Dedifferentiated amniotic fluid mesenchymal stem cell (primary cell): Measurements from ENCODE around the gene CCL27.

ENCODE experiments used
- DNase-seq: peaks from one replicate; pipeline ENCODE4 v3.0.0-alpha.2; 2016; ENCODE audit errors: extremely low spot score

The CCL27 gene

DNA sequence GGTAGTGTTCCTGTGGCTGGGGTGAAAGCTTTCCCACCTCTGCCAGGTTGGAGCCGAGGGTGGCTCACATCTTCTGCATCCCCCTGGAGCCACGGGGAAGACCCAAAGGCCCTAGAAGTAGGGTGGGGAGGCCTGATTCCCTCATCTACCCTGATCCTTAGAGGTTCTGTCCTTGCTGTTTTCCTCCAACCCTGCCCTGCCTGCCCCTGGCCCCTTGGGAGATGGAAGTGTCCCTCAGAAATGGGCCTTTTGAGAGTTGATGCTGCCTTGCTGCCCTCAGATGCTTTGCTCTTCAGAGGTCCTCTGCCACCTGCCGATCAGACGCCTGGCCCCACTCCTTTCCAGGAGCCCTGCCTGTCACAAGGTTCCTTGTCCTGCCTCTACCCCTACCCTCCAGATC lies 22.4 kb upstream of the CCL27 start:
- DNase-seq: no peak

DNA sequence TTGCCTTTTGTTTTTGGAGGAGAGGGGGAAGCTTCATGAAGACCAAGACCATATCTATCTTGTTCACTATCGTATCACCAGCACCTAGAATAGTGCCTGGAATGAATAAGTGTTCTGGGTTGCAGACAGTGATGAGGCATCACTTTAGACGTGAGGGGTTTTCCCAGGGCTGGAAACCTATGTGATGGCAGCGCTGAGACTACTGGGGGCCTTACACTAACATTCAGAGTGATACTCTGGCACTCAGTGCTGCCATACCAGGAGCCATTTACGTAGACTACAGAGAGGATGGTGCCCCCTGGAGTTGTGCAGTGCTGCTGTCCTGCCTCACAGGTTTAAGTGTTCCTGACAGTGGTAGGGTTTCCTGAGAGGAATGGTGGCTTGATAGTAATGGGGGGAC lies 21.7 kb upstream of the CCL27 start:
- no peak for DNase-seq

- DNase-seq: no peak
These were observed 13.4 kb upstream of the CCL27 start for GRCh38 chr9:34675869-34676268.

GRCh38 chr9:34675048-34675714 lies 12.7 kb upstream of the CCL27 start:
- DNase-seq: no peak

- DNase-seq: no peak
These were observed 12.0 kb upstream of the CCL27 start for GRCh38 chr9:34674440-34674839.

DNA sequence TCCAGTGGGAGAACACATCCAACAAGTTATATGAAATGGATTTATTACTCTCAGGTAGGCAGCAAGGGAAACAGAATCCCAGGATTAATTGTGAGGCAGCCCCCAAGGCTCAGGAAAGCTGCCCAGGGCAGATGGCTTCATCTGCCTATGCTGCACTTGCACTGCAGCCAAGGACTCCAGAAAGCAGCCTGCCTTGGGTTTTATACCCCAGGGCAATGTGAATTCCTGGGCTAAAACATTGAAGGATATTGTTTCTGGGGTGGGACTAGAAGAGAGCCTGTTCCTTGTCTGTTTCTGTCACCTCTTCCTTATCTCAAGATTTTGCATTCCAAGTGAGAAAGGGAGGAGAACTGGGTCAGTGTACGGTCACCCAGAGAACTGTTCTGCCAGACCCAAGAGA lies 8.8 kb upstream of the CCL27 start:
- no peak for DNase-seq

GRCh38 chr9:34669809-34670562 lies 7.5 kb upstream of the CCL27 start:
- no peak for DNase-seq

- DNase-seq: peak; percentile 97
These were observed 3.2 kb upstream of the CCL27 start for GRCh38 chr9:34665381-34666250.

GRCh38 chr9:34665067-34665380 lies 2.6 kb upstream of the CCL27 start:
- DNase-seq: no peak

DNA sequence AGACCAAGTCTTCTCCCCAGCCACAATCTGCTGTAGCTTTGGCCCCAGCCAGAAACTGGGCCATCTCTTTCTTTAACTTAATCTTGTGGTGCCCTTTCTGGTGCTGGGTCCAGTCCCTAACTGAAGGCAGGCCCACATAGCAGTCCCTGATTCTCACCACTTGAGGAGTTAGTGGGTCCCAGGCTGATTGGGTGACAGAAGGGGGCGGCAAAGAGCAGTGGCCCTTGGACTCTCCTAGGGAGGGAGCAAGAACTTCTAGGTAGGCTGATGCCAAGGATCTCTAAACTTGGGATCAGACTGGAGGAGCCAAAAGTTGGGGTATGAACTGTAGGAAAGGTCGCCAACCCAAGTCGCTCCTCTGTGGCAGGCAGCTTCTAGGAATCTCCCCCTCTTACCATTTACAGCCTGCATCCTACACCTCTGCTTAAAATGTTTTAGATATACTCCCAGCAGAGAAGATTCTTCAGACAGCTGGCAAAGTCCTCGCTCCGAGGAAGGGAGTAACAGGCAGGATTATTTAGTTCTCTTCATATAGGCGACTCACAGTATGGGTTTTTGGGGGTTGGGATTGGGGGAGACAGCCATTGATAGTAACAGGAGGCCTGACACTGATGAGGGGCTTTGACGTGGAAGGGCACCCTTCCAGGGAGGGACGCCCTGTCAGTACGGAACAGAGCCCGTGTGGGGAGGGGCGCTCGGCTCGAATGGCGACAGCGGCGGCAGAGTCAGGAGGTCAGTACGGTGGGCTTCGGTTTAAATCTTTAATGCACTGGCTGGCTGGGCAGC lies 2.0 kb upstream of the CCL27 start:
- peak; percentile 60 for DNase-seq

- no peak for DNase-seq
These were observed 797 bp upstream of the CCL27 start for GRCh38 chr9:34663303-34663605.

DNA sequence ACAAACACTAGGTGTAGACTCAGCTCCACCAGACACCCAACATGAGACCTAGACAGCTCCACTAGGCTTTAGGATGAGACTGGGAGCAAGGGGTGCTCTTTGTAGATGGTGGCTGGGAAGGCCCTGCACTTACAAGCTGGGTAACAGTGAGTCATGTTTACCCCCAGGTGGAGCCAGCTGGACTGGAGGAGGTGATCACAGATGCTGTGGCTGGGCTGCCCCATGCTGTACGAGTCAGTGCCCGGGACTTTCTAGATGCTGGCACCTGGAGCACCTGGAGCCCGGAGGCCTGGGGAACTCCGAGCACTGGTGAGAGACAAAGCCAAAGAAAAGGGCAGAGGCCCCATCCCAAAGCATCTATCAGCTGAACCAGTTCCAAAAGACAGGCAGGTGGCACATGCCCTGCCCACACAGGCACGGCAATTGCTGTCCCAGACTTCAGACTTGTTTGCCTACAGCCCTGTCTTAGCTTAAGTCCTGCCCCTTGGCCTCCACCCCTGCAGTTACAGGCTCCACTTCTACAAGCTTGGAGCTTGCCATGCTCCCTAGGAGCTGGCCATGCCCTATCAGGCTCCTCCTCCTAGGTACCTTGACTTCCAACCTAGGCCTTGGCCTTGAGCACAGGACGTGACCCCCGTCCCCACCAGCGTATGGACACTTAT lies 2.7 kb downstream of the CCL27 start:
- no peak for DNase-seq

GRCh38 chr9:34658461-34658860 lies 4.0 kb downstream of the CCL27 start:
- DNase-seq: no peak

GRCh38 chr9:34656992-34657391 lies 5.5 kb downstream of the CCL27 start:
- DNase-seq: no peak

GRCh38 chr9:34655394-34655793 lies 7.1 kb downstream of the CCL27 start:
- no peak for DNase-seq

DNA sequence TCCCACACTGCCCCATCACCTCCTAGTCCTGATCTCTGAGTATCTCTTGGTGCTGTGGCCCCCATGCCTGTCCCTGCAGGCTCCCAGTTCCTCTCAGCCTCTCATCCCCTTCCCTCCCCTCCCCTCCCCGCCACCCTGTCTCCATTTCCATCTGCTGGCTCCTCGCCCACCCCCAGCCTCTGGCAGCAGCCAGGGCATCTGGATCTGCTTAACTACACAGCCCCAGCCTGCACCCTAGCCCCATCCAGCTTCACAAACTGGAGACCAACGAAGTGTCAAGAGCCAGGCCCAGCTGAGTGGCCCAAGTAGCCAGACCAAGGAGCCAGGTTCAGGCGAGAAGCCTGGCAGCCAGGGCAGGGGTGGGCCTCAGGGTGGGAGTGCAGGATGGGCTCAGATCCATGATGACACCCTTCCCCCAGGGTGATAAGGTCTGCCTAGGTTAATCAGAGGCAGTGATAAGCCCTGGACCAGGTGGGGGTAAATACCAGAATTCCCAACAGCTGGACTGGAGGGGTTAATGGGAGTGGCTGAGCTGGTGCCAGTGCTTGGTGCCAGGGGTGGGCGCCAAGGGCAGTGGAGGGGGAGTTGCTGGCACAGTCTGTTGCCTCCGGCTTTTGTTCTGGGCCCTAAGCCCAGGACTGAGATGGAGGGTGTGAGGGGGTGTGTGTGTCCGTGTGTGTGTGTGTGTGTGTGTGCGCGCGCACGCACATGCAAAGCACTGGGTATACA lies 8.0 kb downstream of the CCL27 start:
- peak; percentile 76 for DNase-seq

DNA sequence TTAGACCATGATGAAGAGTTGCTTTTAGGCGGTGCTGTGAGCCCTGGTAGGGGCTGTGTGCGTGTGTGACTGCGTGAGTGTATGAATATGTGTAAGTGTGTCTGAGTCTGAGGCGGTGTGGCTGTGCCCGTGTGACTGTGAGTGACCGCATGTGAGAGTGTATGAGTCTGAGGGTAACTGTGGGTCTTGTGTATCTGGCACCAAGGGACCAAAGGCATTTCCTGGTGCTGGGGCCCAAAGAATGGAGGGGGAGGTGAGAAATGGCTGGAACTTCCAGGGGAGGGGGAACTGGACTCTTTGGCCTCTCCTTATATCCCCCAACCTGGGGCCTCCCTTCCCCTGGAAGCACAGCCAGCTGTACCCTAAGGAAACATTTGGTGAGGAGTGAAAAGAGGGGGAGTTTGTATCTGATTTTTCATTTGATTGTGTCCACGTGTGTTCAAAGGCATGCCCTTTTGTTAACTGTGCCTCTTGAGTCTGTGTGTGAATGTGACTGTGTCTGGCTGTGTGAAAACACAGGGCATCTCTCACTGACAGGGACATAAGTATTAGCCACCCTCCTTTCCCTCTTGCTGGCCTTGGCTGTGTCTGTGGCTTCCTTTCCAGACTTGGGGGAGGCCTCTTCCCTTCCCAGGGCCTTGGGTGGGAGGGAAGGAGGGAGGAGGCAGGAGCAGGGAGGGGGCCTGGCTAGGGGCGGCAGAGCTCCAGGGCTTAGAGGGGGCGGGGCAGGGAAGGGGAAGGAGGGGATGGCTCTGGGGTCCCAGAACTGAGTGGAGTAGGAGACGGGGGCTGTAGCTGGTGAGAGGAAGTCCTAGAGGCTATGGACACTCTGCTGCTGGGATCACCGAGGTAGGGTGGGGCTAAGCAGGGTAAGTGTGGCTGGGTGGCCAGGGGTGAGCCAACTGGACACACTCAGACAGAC lies 9.0 kb downstream of the CCL27 start:
- peak; percentile 31 for DNase-seq

DNA sequence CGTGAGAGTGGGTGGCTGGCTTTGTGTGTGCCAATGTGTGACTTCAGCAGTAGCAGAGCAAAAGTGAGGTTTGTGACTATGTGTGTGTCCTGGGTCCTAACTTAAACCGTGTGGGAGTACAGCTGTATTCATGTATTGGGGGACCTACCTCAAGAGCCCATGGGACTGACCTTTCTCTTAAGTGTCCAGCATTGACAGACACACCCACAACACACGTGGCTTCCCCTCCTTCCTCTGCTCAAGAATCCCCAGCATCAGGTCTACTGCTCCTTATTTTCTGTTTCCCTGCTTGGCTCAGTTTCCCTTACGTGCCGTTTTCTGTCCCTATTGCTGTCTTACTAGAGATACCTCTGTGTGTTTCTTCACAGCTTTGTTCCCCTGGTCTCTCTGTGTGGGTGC lies 9.9 kb downstream of the CCL27 start:
- no peak for DNase-seq

- peak; percentile 58 for DNase-seq
These were observed 10.4 kb downstream of the CCL27 start, which contains the start of gene IL11RA for GRCh38 chr9:34651876-34652601. TSS of gene IL11RA (plus strand) at chr9:34652185. CDS start at chr9:34655218, 3,033 bp downstream.
